ENCODE data around the gene CD52. TPM values are rescaled to one million over a fixed set of nuclear protein-coding genes. Genes with fewer than 3 reads are reported as not detected.

The CD52 gene
- total RNA-seq, 5 donors from 2014 or later (not counting 1 experiment from before 2014, with no cell fraction given): 994 to 1,121 (median 1,054) TPM

- Mint-ChIP-seq H3K36me3 (peaks cover 21% of the 10 kb centered on the region), H3K9me3 (no peaks in the 10 kb centered on the region), H3K27me3 (no peaks in the 10 kb centered on the region), H3K27ac (peak overlapping the region; percentile 90 to 92), H3K4me1 (peaks cover 59 to 71% (median 69%) of the 10 kb centered on the region in 3 donors), H3K4me3 (peak overlapping the region; percentile 18 to 99 (median 63))
- peaks cover 41 to 64% of the 10 kb centered on the region in 2 experiments for H3K4me1 ChIP-seq (ENCODE audit: control insufficient read depth in 1 of 2, extremely low read depth in 1 of 2, insufficient read depth in 2 of 2, low read length in 2 of 2)
- H3K27ac ChIP-seq (ENCODE audit: low read length): peak overlapping the region; percentile 22
- DNase-seq: no peak
- H3K27me3 ChIP-seq (replicated peaks in 1 of 2; ENCODE audit: control insufficient read depth in 2 of 2, extremely low read depth in 1 of 2, insufficient read depth in 2 of 2, low read length in 1 of 2): no peaks in the 10 kb centered on the region
- ChIA-PET CTCF (interaction anchor here (0.6 to 3.5 kb wide), 6 partner anchors 8 to 474 kb away, joined by 3 to 21 read pairs (median 5); partner anchors contain the start of gene SH3BGRL3 (in 1 of the 2)), POLR2A (interaction anchor here (0.6 to 0.7 kb wide), 2 partner anchors 20 to 42 kb away, joined by 4 to 5 read pairs; no protein-coding TSS in a partner anchor)
- H3K36me3 ChIP-seq (ENCODE audit: control insufficient read depth in 2 of 2, extremely low read depth in 1 of 2, insufficient read depth in 1 of 2, low read length in 1 of 2): peaks cover 0 to 12% of the 10 kb centered on the region in 2 donors
- ATAC-seq (replicated peaks in 1 of 4): no peak
- 17% methylated on average over 1 of the region's 8 CpGs for WGBS (ENCODE audit: insufficient coverage)
- no peaks in the 10 kb centered on the region for H3K9me3 ChIP-seq
- peak overlapping the region in 1 of 2 donors; percentile 12 for H3K4me3 ChIP-seq (ENCODE audit: control insufficient read depth in 1 of 2, extremely low read depth in 1 of 2, low read length in 1 of 2)
These were observed 1.6 kb upstream of the CD52 start for GRCh38 chr1:26315874-26316850.

GRCh38 chr1:26317146-26317545 lies 612 bp upstream of the CD52 start:
- Mint-ChIP-seq H3K27ac (peak overlapping the region; percentile 90 to 92), H3K9me3 (no peaks in the 10 kb centered on the region), H3K4me3 (peak overlapping the region; percentile 88 to 99 (median 99)), H3K4me1 (peaks cover 65 to 76% (median 74%) of the 10 kb centered on the region in 3 donors), H3K27me3 (no peaks in the 10 kb centered on the region), H3K36me3 (peaks cover 26% of the 10 kb centered on the region)
- H3K4me3 ChIP-seq (ENCODE audit: control insufficient read depth in 1 of 2, extremely low read depth in 1 of 2, low read length in 1 of 2): peak overlapping the region; percentile 89 to 96
- H3K36me3 ChIP-seq (ENCODE audit: control insufficient read depth in 2 of 2, extremely low read depth in 1 of 2, insufficient read depth in 1 of 2, low read length in 1 of 2): peaks cover 0 to 22% of the 10 kb centered on the region in 2 donors
- H3K27me3 ChIP-seq (replicated peaks in 1 of 2; ENCODE audit: control insufficient read depth in 2 of 2, extremely low read depth in 1 of 2, insufficient read depth in 2 of 2, low read length in 1 of 2): no peaks in the 10 kb centered on the region
- peaks cover 47 to 74% of the 10 kb centered on the region in 2 experiments for H3K4me1 ChIP-seq (ENCODE audit: control insufficient read depth in 1 of 2, extremely low read depth in 1 of 2, insufficient read depth in 2 of 2, low read length in 2 of 2)
- no peak for DNase-seq
- ATAC-seq (replicated peaks in 1 of 4): no peak
- ChIA-PET POLR2A (interaction anchor here (0.8 to 1.0 kb wide), 3 partner anchors 11 to 46 kb away, joined by 3 read pairs; no protein-coding TSS in a partner anchor), CTCF (interaction anchor here (0.6 to 3.5 kb wide), 7 partner anchors 9 to 111 kb away, joined by 3 to 21 read pairs (median 5); partner anchors contain the start of gene UBXN11 (in 1 of the 2))
- 50% methylated on average over 1 of the region's 2 CpGs for WGBS (ENCODE audit: insufficient coverage)
- H3K27ac ChIP-seq (ENCODE audit: low read length): peak overlapping the region; percentile 25
- no peaks in the 10 kb centered on the region for H3K9me3 ChIP-seq

- WGBS (ENCODE audit: insufficient coverage): 2% methylated on average over 4 of the region's 9 CpGs
- peaks cover 36% of the 10 kb centered on the region for H3K36me3 Mint-ChIP-seq
- H3K27me3 ChIP-seq (replicated peaks in 1 of 2; ENCODE audit: control insufficient read depth in 2 of 2, extremely low read depth in 1 of 2, insufficient read depth in 2 of 2, low read length in 1 of 2): no peaks in the 10 kb centered on the region
- H3K9me3 ChIP-seq: no peaks in the 10 kb centered on the region
- H3K27ac ChIP-seq (ENCODE audit: low read length): peak overlapping the region; percentile 25
- ATAC-seq (replicated peaks in 1 of 4) (no peak), DNase-seq (peak in 3 of 35 experiments; percentile 26 to 30 (median 27))
- peaks cover 73 to 84% (median 80%) of the 10 kb centered on the region in 3 donors for H3K4me1 Mint-ChIP-seq
- ChIA-PET CTCF (interaction anchor here (0.5 to 3.5 kb wide), 16 partner anchors 11 to 148 kb away, joined by 3 to 21 read pairs (median 5); partner anchors contain the start of genes CEP85 (in 1 of the 2), UBXN11 (in 1 of the 2) and ZNF593 (in 1 of the 2)), POLR2A (interaction anchor here (0.6 to 1.5 kb wide), 11 partner anchors 10 to 305 kb away, joined by 3 to 10 read pairs (median 3); partner anchors contain the start of gene UBXN11 (in 1 of the 2))
- H3K9me3 Mint-ChIP-seq: no peaks in the 10 kb centered on the region
- peak overlapping the region; percentile 88 to 99 (median 99) for H3K4me3 Mint-ChIP-seq
- peak overlapping the region; percentile 89 to 96 for H3K4me3 ChIP-seq (ENCODE audit: control insufficient read depth in 1 of 2, extremely low read depth in 1 of 2, low read length in 1 of 2)
- peaks cover 4 to 35% of the 10 kb centered on the region in 2 donors for H3K36me3 ChIP-seq (ENCODE audit: control insufficient read depth in 2 of 2, extremely low read depth in 1 of 2, insufficient read depth in 1 of 2, low read length in 1 of 2)
- peaks cover 47 to 80% of the 10 kb centered on the region in 2 experiments for H3K4me1 ChIP-seq (ENCODE audit: control insufficient read depth in 1 of 2, extremely low read depth in 1 of 2, insufficient read depth in 2 of 2, low read length in 2 of 2)
- H3K27ac Mint-ChIP-seq: peak overlapping the region; percentile 90 to 92
- no peaks in the 10 kb centered on the region for H3K27me3 Mint-ChIP-seq
These were observed 743 bp downstream of the CD52 start for GRCh38 chr1:26318338-26319064.

GRCh38 chr1:26320896-26321295 lies 3.1 kb downstream of the CD52 start:
- Mint-ChIP-seq H3K9me3 (no peaks in the 10 kb centered on the region), H3K27ac (peak overlapping the region; percentile 95 to 99), H3K4me3 (peak overlapping the region; percentile 88 to 99 (median 99)), H3K27me3 (no peaks in the 10 kb centered on the region), H3K36me3 (peaks cover 40% of the 10 kb centered on the region), H3K4me1 (peaks cover 54 to 66% (median 64%) of the 10 kb centered on the region in 3 donors)
- Histone ChIP-seq H3K4me1 (ENCODE audit: control insufficient read depth in 1 of 2, extremely low read depth in 1 of 2, insufficient read depth in 2 of 2, low read length in 2 of 2) (peaks cover 31 to 57% of the 10 kb centered on the region in 2 experiments), H3K9me3 (no peaks in the 10 kb centered on the region), H3K36me3 (ENCODE audit: control insufficient read depth in 2 of 2, extremely low read depth in 1 of 2, insufficient read depth in 1 of 2, low read length in 1 of 2) (peaks cover 9 to 46% of the 10 kb centered on the region in 2 donors), H3K27ac (ENCODE audit: low read length) (peak overlapping the region; percentile 44), H3K4me3 (ENCODE audit: control insufficient read depth in 1 of 2, extremely low read depth in 1 of 2, low read length in 1 of 2) (peak overlapping the region; percentile 41 to 89), H3K27me3 (replicated peaks in 1 of 2; ENCODE audit: control insufficient read depth in 2 of 2, extremely low read depth in 1 of 2, insufficient read depth in 2 of 2, low read length in 1 of 2) (no peaks in the 10 kb centered on the region)
- DNase-seq (peak in 2 of 35 experiments; percentile 13 to 27), ATAC-seq (replicated peaks in 1 of 4) (peak in 3 of 4 experiments; percentile 5 to 17 (median 7))
- CTCF ChIA-PET: interaction anchor here (0.6 to 2.9 kb wide), 15 partner anchors 32 to 96 kb away, joined by 3 to 23 read pairs (median 7); partner anchors contain the start of genes SH3BGRL3 (in 2 of the 2) and CEP85 (in 1 of the 2)
- POLR2A ChIA-PET: interaction anchor here in 1 of 2 donors (0.6 kb wide), 1 partner anchor 218 kb away, joined by 8 read pairs; no protein-coding TSS in a partner anchor
- WGBS (ENCODE audit: insufficient coverage): 0% methylated on average over 1 of the region's 2 CpGs

GRCh38 chr1:26321315-26322041 lies 3.7 kb downstream of the CD52 start:
- Histone ChIP-seq H3K4me3 (ENCODE audit: control insufficient read depth in 1 of 2, extremely low read depth in 1 of 2, low read length in 1 of 2) (peak overlapping the region; percentile 41 to 89), H3K27me3 (replicated peaks in 1 of 2; ENCODE audit: control insufficient read depth in 2 of 2, extremely low read depth in 1 of 2, insufficient read depth in 2 of 2, low read length in 1 of 2) (no peaks in the 10 kb centered on the region), H3K36me3 (ENCODE audit: control insufficient read depth in 2 of 2, extremely low read depth in 1 of 2, insufficient read depth in 1 of 2, low read length in 1 of 2) (peaks cover 9 to 46% of the 10 kb centered on the region in 2 donors), H3K4me1 (ENCODE audit: control insufficient read depth in 1 of 2, extremely low read depth in 1 of 2, insufficient read depth in 2 of 2, low read length in 2 of 2) (peaks cover 26 to 51% of the 10 kb centered on the region in 2 experiments), H3K9me3 (no peaks in the 10 kb centered on the region), H3K27ac (ENCODE audit: low read length) (peak overlapping the region; percentile 44)
- peak; percentile 66 to 78 (median 75) for ATAC-seq (replicated peaks in 1 of 4)
- POLR2A ChIA-PET: interaction anchor here in 1 of 2 donors (0.6 kb wide), 1 partner anchor 218 kb away, joined by 8 read pairs; no protein-coding TSS in a partner anchor
- no peaks in the 10 kb centered on the region for H3K27me3 Mint-ChIP-seq
- H3K9me3 Mint-ChIP-seq: no peaks in the 10 kb centered on the region
- peak overlapping the region; percentile 95 to 99 for H3K27ac Mint-ChIP-seq
- 0% methylated on average over 6 of the region's 16 CpGs for WGBS (ENCODE audit: insufficient coverage)
- peak; percentile 81 to 98 (median 93) for DNase-seq
- peak overlapping the region; percentile 88 to 99 (median 99) for H3K4me3 Mint-ChIP-seq
- H3K4me1 Mint-ChIP-seq: peaks cover 48 to 60% (median 58%) of the 10 kb centered on the region in 3 donors
- CTCF ChIA-PET: interaction anchor here (0.6 to 2.9 kb wide), 29 partner anchors 13 to 193 kb away, joined by 3 to 23 read pairs (median 5); partner anchors contain the start of genes CEP85 (in 2 of the 2), SH3BGRL3 (in 2 of the 2) and ZNF593 (in 1 of the 2)
- peaks cover 40% of the 10 kb centered on the region for H3K36me3 Mint-ChIP-seq

Measured in T-cell (primary cell).